CD4-positive, alpha-beta T cell treated with Interleukin-12 subunit alpha and Interleukin-12 subunit beta, for 1 hour (primary cell): Measurements from ENCODE around the gene GNA15.

Experiments
- DNase-seq: peaks from one replicate; pipeline ENCODE4 v3.0.0-alpha.2; 2020

The GNA15 gene

DNA sequence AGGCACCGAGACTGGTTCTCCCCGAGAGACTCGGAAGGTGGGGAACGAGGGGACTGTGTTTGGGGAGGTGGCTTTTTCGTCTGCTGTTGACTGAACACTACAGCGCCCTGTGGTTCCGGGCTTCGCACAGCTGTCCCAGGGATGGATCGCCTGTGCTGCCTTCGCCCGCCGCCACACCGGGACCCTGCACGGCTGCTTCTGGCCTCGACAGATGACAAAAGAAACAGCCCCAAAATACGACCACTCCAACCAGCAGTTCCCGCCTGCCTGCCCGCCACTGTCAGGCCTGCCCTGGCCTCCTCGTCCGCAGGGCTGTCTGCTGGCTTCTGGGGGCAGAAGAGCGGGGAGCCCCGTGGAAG, 13.3 kb upstream of the GNA15 start:
- no peak for DNase-seq

DNA sequence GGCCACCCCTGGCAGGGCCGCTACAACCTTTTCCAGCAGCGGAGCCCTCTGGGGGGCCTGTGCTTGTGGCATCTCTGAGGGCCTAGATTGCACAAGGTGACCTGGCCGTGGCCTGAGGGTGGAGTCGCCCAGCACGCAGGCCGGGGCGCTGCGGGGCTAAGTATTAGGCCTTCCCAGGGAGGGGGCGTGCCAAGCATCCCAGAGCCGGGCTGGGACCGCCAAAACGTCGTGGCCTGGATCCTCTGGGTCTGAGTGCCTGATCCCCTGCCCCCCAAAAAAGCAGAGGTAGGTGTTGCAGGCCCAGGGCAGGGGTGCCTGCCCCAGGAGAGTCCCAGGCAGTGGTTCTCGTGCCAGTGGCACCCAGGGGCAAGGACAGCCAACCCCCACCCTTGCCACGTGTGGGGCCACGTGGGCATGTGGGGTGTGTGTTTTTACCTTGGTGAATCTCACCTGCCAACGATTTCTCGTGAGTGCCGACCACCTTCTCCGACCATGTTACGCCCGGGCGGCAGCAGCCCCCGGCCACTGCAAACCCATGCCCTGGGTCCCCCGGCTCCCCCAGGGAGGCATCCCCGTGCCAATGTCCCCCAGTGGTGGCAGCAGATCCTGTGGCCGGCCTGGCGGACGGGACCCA, 12.6 kb upstream of the GNA15 start:
- no peak for DNase-seq

- DNase-seq, result no peak
These were observed 11.9 kb upstream of the GNA15 start for GRCh38 chr19:3123956-3124355.

DNA sequence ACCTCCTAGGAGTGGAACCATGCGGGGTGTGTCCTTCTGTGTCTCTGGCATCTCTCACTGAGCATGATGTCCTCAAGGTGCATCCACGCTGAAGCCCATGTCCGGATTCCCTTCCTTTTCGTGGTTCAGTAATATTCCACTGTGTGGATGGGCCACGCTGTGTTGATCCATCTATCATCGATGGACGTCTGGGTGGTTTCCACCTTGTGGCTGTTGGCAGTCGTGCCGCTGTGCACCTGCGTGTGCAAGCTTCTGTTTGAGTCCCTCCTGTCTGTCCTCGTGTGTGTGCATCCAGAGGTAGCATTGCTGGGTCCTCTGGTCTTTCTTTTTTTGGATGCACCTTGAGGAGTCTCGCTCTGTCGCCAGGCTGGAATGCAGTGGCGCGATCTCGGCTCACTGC, 11.2 kb upstream of the GNA15 start:
- no peak for DNase-seq

- peak; percentile 76 for DNase-seq
These were observed 9.8 kb upstream of the GNA15 start for GRCh38 chr19:3125900-3126524.

GRCh38 chr19:3129112-3129511, 6.7 kb upstream of the GNA15 start:
- peak; percentile 56 for DNase-seq

- DNase-seq, result peak; percentile 55
These were observed 4.7 kb upstream of the GNA15 start for GRCh38 chr19:3131168-3131567.

DNA sequence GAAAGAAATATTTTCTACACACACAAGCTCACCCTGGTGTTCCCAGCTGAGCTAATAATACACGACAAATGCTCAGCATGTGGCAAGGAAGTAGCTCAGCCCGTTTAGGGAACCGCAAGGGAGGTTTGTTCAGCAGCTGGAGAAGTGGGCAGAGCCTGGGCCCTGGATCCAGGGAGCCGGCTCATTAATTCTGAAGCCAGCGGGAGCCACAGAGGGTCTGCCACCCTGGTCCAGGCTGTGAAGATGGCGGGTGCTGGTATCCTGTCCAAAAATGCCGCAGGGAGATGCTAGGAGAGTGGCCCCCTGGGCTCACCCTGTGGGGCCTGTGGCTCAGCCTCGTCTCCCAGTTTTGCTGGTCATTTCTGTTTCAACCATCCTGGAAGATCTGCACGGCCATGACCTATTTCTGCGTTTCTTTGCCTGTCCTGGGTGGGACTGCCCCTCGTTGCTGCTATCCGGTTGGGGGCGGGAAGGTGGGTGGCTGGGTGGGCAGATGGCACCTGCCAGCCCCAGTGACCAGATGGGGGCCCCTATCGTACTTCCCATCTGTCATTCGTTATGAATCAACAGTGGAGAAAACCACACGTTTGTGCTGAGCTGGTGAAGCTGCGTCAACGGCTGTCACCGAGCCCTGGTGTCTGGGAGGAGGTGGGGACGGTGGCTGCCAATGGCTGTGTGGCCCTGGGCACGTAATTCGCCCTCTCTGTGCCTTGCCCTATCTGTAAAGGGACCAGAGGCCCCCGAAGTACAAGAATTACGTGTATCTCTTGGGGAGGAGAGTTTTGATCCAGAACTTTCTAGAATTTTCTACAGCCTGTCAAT, 2.7 kb upstream of the GNA15 start:
- peak; percentile 85 for DNase-seq

- no peak for DNase-seq
These were observed 2.1 kb upstream of the GNA15 start for GRCh38 chr19:3133793-3134116.

DNA sequence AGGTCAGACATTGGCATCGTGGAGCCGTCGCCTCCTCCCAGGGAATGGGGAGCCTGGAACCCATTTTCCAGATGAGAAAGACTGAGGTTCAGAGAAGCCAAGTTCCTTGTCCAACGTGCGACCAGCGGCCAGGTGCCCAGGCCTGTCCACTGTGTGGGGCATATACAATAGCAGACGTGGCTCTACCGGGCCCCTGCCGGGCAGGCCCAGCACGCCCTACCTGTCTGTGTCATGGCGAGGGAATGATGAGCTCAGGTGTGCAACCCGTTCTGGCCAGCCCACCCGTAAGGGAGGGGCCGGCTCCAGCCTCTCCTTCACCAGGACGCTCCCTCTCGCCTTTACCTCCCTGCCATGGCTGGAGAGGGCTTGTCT, 837 bp downstream of the GNA15 start:
- DNase-seq, result no peak

- no peak for DNase-seq
These were observed 1.3 kb downstream of the GNA15 start for GRCh38 chr19:3137119-3137518.

GRCh38 chr19:3138268-3138667, 2.4 kb downstream of the GNA15 start:
- no peak for DNase-seq

GRCh38 chr19:3140667-3141038, 4.8 kb downstream of the GNA15 start:
- peak; percentile 31 for DNase-seq

- DNase-seq, result no peak
These were observed 6.4 kb downstream of the GNA15 start for GRCh38 chr19:3142292-3142670.

DNA sequence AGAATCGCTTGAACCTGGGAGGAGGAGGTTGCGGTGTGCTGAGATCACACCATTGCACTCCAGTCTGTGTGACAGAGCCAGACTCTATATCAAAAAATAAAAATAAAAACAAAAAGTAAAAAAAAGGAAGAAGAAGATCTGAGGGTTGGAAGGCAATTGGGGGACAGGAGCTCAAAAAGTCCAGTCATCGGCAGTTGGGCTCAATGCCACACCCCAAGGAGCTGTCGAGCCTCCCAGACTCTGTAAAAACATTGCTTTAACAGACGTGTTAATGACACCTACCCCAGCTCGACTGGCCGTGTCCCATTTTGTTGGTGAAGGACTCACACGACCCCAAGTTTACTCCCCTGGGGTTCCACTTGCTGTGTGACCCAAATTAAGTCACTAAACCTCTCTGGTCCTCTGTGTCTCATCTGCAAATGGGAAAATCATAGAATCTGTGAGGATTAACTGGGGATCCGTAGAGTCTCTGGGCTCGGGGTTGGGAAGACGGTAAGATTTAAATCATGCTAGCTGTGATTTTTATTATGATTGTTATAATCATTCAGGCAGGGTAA, 7.0 kb downstream of the GNA15 start:
- no peak for DNase-seq

DNA sequence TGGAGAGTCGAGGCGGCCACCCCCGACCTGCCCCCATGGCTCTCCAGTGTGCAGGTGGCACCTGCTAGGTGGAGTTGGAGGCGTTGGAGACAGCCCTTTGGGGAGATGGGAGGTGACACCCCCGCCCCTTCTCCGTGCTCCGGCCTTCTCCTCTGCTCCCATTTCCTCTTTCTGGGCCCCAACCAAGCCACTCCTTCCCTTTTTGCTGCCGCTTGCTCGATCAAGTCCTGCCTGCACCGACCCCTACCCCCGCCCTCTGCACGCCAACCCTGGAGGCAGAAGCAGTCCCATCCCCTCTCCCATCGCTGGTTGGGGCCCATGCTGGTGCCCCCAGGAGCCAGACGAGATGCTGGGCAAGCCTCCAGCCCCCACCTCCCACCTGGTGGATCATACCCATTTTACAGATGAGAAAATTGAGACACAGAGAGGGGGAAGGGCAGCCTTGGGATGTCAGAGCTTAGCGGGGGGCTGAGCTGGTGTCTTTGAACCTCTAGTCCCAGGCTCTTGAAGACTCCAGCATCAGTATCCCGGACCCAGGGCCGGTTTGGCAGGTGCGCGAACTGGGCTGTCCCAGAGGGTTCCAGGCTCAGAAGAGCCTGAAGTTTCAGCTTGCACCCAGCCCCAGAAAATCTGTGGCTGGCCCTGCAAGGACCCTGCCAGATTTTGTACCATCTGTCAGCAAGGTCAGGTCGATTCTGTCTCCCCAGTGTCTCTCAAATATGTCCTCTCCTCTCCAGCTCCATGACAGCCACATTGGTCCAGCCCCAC, 10.3 kb downstream of the GNA15 start:
- DNase-seq, result no peak

DNA sequence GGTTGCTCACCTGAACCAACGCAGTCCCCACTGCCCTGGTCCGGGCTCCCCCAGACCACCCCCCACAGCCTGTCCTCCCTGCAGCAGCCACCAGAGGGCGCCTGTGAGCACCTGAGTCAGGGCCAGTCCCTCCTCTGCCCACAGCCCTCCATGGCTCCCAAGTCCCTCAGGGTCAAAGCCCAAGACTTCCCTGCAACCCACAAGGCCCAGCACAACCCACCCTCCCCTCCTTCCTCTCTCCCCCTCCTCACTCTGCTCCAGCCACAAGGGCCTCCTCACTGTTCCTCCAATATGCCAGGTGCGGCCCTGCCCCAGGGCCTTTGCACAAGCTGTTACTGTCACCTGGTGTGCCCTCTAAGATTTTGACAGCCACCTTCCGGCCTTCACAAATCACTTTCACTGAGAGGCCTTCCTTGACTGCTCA, 10.9 kb downstream of the GNA15 start:
- peak; percentile 65 for DNase-seq

GRCh38 chr19:3148503-3148902, 12.7 kb downstream of the GNA15 start:
- DNase-seq, result no peak

DNA sequence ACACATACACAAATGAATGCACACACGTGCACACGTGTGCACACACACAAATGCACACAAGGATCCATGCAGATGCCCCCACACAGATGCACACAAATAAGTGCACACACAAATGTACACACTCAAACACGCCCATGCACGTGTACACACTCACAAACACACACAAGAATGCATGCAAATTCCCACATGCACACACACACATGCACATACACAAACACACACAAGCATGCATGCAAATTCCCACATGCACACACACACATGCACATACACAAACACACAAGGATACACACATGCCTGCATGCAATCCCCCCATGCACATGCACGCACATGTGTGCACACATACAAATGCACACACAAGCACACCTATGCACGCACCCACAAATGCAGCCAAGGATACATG, 13.3 kb downstream of the GNA15 start:
- no peak for DNase-seq

GRCh38 chr19:3149526-3150505, 14.0 kb downstream of the GNA15 start:
- DNase-seq, result no peak

DNA sequence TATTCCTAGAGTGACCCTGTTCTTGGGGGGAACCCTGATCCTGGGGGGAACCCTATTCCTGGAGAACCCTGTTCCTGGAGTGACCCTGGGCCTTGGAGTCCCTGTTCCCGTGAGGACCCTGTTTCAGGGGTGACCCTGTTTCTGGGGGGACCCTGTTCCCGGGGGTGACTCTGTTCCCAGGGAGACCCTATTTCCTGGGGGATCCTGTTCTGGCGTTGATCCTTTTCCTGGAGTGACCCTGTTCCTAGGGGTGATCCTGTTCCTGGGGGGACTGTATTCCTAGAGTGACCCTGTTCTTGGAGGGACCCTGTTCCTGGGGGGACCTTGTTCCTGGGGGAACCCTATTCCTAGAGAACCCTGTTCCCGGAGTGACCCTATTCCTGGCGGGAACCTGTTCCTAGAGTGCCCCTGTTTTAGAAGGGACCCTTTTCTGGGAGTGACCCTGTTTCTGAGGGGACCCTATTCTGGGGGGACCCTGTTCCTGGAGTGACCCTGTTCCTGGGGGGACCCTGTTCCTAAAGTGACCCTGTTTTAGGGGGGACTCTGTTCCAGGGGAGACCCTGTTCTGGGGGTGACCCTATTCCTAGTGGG, 15.0 kb downstream of the GNA15 start:
- no peak for DNase-seq
